Measurements from ENCODE around the gene RPS6KA2. TPM values are rescaled to one million over a fixed set of nuclear protein-coding genes. Genes with fewer than 3 reads are reported as not detected.

The RPS6KA2 gene
- total and polyA plus RNA-seq, 2 donors (not counting 3 experiments of a cell fraction or from before 2014, with no cell fraction given) = 54.5 to 75.8 TPM

DNA sequence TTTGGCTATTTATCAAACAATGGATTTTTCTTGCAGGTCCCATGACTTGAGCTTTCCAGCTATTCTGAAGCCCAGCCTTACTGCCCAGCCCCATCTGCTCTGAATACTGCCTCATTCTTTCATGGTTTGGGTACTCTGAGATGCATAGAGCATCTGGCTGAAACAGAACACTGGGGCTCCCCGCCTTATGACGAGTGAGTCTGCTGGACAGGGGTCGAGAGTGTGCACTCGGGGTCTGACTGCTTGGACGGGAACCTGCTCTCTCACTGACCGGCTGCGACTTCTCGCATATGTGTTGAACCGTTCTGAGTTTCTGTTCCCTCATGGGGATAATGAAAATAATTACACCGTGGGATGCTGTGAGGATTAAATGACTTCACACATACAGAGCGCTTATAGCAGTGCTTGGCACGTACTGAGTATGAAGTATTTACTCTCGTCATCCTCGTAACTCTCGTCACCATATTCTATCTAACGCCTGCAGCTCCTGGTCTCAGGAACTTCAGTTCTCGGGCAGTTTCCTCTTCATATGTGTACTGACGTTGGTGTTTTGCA is 184.8 kb downstream of the RPS6KA2 start:
- intact Hi-C loops (cut with micrococcal nuclease) (loop anchor here (5.0 kb wide), 1 partner anchor 185 kb away; the partner anchor contains the start of gene RPS6KA2), dilution Hi-C loops (cut with MboI; ENCODE audit: extremely low pct_ligation_motif_present, low sequenced_read_pairs) (no loop called here)
- H3K79me2 ChIP-seq (ENCODE audit: control insufficient read depth, insufficient read depth, low read length) = no peaks in the 10 kb centered on the region
- H3K27ac ChIP-seq (ENCODE audit: insufficient read depth, low read depth, low read length) = no peak overlapping the region
- FAIRE-seq = no peak
- BruUV-seq (replicated peaks) = no TSS peak
- H2AFZ ChIP-seq (ENCODE audit: low read depth, low read length) = no peak overlapping the region
- no peak overlapping the region for H3K9ac ChIP-seq (replicated peaks; ENCODE audit: extremely low read depth, insufficient read depth, low read length)
- no peak overlapping the region for H3K4me2 ChIP-seq (ENCODE audit: insufficient read depth, low read length)
- TF ChIP-seq, protein P1, sequence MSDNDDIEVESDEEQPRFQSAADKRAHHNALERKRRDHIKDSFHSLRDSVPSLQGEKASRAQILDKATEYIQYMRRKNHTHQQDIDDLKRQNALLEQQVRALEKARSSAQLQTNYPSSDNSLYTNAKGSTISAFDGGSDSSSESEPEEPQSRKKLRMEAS (IDR thresholded peaks at IDR 0.05; ENCODE audit: insufficient read depth, insufficient read length) = no peak
- H3K9me3 ChIP-seq (replicated peaks; ENCODE audit: control insufficient read depth, insufficient read depth, low read length) = no peaks in the 10 kb centered on the region
- peaks cover 10% of the 10 kb centered on the region for H3K4me1 ChIP-seq (ENCODE audit: control insufficient read depth, extremely low read depth, insufficient read depth, low read length)
- no peaks in the 10 kb centered on the region for H3K27me3 ChIP-seq (ENCODE audit: control insufficient read depth in 2 of 2, insufficient read depth in 2 of 2, low read length in 2 of 2)
- ChIA-PET POLR2A (no interaction called here), CTCF (interaction anchor here (0.7 to 1.7 kb wide), 4 partner anchors 10 to 333 kb away, joined by 3 to 5 read pairs (median 4); no protein-coding TSS in a partner anchor)
- H3K4me3 ChIP-seq (replicated peaks in 1 of 3; ENCODE audit: insufficient read depth in 1 of 3, low read depth in 1 of 3, low read length in 3 of 3) = no peak overlapping the region
- peaks cover 3 to 17% of the 10 kb centered on the region in 2 experiments for H3K36me3 ChIP-seq (ENCODE audit: control insufficient read depth in 2 of 2, extremely low read depth in 1 of 2, insufficient read depth in 2 of 2, low read length in 2 of 2)
- no peaks in the 10 kb centered on the region for H3K9me1 ChIP-seq (replicated peaks; ENCODE audit: control insufficient read depth, extremely low read depth, insufficient read depth, low read length)
- no peak for DNase-seq (ENCODE audit: low read depth, low spot score)
- H4K20me1 ChIP-seq (replicated peaks; ENCODE audit: control insufficient read depth, extremely low read depth, insufficient read depth, low read length) = no peaks in the 10 kb centered on the region

DNA sequence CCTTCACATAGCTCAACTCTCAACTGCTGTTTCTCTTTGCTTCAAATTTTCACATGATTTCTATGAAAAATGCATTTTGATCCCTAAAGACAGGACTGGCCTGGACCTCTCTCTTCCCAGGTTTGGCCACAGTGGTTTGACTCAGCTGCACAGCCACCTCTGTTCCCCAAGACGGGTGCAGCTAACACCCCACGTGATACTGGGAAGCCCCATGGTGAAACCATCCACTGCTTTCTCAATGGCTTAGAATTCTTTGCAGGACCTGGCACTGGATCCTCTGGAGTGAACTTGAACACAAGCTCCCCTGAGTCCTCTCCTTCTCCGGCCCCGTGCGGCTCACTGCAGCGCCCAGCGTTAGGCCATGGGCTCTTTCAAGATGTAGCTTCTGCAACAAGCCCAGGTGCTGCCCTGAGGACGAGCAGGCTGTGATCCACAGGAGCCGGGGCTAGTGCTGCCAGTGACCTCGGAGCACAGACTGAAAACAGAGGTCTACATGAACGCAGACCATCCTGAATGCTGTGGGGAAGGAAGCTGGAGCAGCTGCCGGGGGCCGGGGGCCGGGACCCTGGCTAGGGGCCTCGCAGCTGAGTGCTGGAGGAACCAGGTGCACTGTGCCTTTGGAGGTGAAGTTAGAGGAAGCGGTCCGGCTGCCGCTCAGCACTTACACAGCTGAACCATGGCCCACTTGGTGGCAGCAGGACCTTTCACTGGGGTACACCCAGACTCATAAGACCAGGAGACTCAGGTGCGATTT is 185.5 kb downstream of the RPS6KA2 start:
- TF ChIP-seq FOS (IDR thresholded peaks at IDR 0.05; ENCODE audit: borderline replicate concordance, insufficient read depth, low read length) (no peak), MYC (IDR thresholded peaks at IDR 0.05; ENCODE audit: low read depth, low read length) (no peak), JUN (IDR thresholded peaks at IDR 0.05; ENCODE audit: borderline replicate concordance, insufficient read depth, insufficient read length, low read depth) (no peak), POLR2AphosphoS5 (IDR thresholded peaks at IDR 0.05; ENCODE audit: insufficient read depth, low read depth, low read length) (no peak), POLR2A (IDR thresholded peaks at IDR 0.05; ENCODE audit: low read depth, low read length) (no peak), EZH2 (IDR thresholded peaks at IDR 0.05; ENCODE audit: borderline replicate concordance, low read depth, low read length, severe bottlenecking) (no peak), GATA2 (IDR thresholded peaks at IDR 0.05; ENCODE audit: insufficient read depth, insufficient read length, low read depth, low read length) (no peak)
- TF ChIP-seq, protein P1 (IDR thresholded peaks at IDR 0.05; ENCODE audit: insufficient read depth, insufficient read length) = no peak
- TF ChIP-seq, protein P2, sequence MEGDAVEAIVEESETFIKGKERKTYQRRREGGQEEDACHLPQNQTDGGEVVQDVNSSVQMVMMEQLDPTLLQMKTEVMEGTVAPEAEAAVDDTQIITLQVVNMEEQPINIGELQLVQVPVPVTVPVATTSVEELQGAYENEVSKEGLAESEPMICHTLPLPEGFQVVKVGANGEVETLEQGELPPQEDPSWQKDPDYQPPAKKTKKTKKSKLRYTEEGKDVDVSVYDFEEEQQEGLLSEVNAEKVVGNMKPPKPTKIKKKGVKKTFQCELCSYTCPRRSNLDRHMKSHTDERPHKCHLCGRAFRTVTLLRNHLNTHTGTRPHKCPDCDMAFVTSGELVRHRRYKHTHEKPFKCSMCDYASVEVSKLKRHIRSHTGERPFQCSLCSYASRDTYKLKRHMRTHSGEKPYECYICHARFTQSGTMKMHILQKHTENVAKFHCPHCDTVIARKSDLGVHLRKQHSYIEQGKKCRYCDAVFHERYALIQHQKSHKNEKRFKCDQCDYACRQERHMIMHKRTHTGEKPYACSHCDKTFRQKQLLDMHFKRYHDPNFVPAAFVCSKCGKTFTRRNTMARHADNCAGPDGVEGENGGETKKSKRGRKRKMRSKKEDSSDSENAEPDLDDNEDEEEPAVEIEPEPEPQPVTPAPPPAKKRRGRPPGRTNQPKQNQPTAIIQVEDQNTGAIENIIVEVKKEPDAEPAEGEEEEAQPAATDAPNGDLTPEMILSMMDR (IDR thresholded peaks at IDR 0.05; ENCODE audit: extremely low read depth in 1 of 2, insufficient read depth in 1 of 2, low read depth in 1 of 2, low read length in 2 of 2) = no peak
- Histone ChIP-seq H3K4me2 (ENCODE audit: insufficient read depth, low read length) (no peak overlapping the region), H3K27ac (ENCODE audit: insufficient read depth, low read depth, low read length) (no peak overlapping the region), H3K9me1 (replicated peaks; ENCODE audit: control insufficient read depth, extremely low read depth, insufficient read depth, low read length) (no peaks in the 10 kb centered on the region), H3K9me3 (replicated peaks; ENCODE audit: control insufficient read depth, insufficient read depth, low read length) (no peaks in the 10 kb centered on the region), H2AFZ (ENCODE audit: low read depth, low read length) (no peak overlapping the region), H3K4me3 (replicated peaks in 1 of 3; ENCODE audit: insufficient read depth in 1 of 3, low read depth in 1 of 3, low read length in 3 of 3) (no peak overlapping the region), H3K9ac (replicated peaks; ENCODE audit: extremely low read depth, insufficient read depth, low read length) (no peak overlapping the region), H3K27me3 (ENCODE audit: control insufficient read depth in 2 of 2, insufficient read depth in 2 of 2, low read length in 2 of 2) (no peaks in the 10 kb centered on the region), H4K20me1 (replicated peaks; ENCODE audit: control insufficient read depth, extremely low read depth, insufficient read depth, low read length) (no peaks in the 10 kb centered on the region), H3K4me1 (ENCODE audit: control insufficient read depth, extremely low read depth, insufficient read depth, low read length) (peaks cover 10% of the 10 kb centered on the region), H3K79me2 (ENCODE audit: control insufficient read depth, insufficient read depth, low read length) (no peaks in the 10 kb centered on the region), H3K36me3 (ENCODE audit: control insufficient read depth in 2 of 2, extremely low read depth in 1 of 2, insufficient read depth in 2 of 2, low read length in 2 of 2) (peaks cover 0 to 17% of the 10 kb centered on the region in 2 experiments)
- BruUV-seq (replicated peaks) = no TSS peak
- ChIA-PET POLR2A (no interaction called here), CTCF (interaction anchor here (0.7 to 1.7 kb wide), 3 partner anchors 50 to 333 kb away, joined by 3 to 4 read pairs (median 4); no protein-coding TSS in a partner anchor)
- FAIRE-seq (no peak), DNase-seq (ENCODE audit: low read depth, low spot score) (no peak)
- intact Hi-C loops (cut with micrococcal nuclease) = loop anchor here (5.0 kb wide), 1 partner anchor 186 kb away; the partner anchor contains the start of gene RPS6KA2
- dilution Hi-C loops (cut with MboI; ENCODE audit: extremely low pct_ligation_motif_present, low sequenced_read_pairs) = no loop called here

Data from endothelial cell of umbilical vein (primary cell).